Cardiac muscle cell (in vitro differentiated cells and primary cell): ENCODE results near the gene BMP4. TPM values are rescaled to one million over a fixed set of nuclear protein-coding genes. Genes with fewer than 3 reads are reported as not detected.

ENCODE experiments used
- DNase-seq, 2 donors: peaks; one replicate each; pipeline versions ENCODE4 v3.0.0 to v3.0.0-alpha.2; 2010 to 2017; ENCODE audit warnings: low read depth in 1 of 2, low spot score in 1 of 2
- H3K27ac ChIP-seq: fragments of 200-600 bp; sonication (generic); 2 replicates; pipeline ENCODE4 v1.5.1; 2016
- H3K27me3 ChIP-seq: fragments of 200-600 bp; sonication (generic); 2 replicates; pipeline ENCODE4 v1.6.0; 2016; ENCODE audit warnings: control low read depth
- H3K36me3 ChIP-seq: fragments of 200-600 bp; sonication (generic); 2 replicates; pipeline ENCODE4 v1.5.1; 2016; ENCODE audit warnings: control low read depth
- H3K4me1 ChIP-seq: fragments of 200-600 bp; sonication (generic); 2 replicates; pipeline ENCODE4 v1.8.1; 2017; ENCODE audit warnings: low read depth, mild to moderate bottlenecking, mixed run types
- H3K4me3 ChIP-seq: fragments of 200-600 bp; sonication (generic); 2 replicates; pipeline ENCODE4 v1.5.1; 2016; ENCODE audit warnings: mild to moderate bottlenecking
- H3K9me3 ChIP-seq: fragments of 200-600 bp; sonication (generic); 2 replicates; pipeline ENCODE4 v1.5.1; 2017; ENCODE audit warnings: low read depth, mild to moderate bottlenecking, control low read depth
- polyA plus RNA-seq: library from polyadenylated mRNA; unstranded; fragments of >200 nt; fragmentation: Nextera tagmentation; extraction: Ambion mirVana; gene quantifications from 2 replicates; pipeline ENCODE4 v1.2.1, GENCODE V29; 2016
- total RNA-seq: library from RNA; depleted of rRNA; stranded (reverse); fragments of >200 nt; gene quantifications from 2 replicates; pipeline ENCODE4 v1.2.3, GENCODE V29; 2016
- TF ChIP-seq, protein P1 (sequence below): IDR thresholded peaks from 2 replicates; pipeline ENCODE4 v1.5.1; 2012; ENCODE audit warnings: low read depth, mild to moderate bottlenecking, low read length

Gene BMP4
- total and polyA plus RNA-seq, 2 experiments from 2014 or later, result 10.6 to 11.4 TPM

DNA sequence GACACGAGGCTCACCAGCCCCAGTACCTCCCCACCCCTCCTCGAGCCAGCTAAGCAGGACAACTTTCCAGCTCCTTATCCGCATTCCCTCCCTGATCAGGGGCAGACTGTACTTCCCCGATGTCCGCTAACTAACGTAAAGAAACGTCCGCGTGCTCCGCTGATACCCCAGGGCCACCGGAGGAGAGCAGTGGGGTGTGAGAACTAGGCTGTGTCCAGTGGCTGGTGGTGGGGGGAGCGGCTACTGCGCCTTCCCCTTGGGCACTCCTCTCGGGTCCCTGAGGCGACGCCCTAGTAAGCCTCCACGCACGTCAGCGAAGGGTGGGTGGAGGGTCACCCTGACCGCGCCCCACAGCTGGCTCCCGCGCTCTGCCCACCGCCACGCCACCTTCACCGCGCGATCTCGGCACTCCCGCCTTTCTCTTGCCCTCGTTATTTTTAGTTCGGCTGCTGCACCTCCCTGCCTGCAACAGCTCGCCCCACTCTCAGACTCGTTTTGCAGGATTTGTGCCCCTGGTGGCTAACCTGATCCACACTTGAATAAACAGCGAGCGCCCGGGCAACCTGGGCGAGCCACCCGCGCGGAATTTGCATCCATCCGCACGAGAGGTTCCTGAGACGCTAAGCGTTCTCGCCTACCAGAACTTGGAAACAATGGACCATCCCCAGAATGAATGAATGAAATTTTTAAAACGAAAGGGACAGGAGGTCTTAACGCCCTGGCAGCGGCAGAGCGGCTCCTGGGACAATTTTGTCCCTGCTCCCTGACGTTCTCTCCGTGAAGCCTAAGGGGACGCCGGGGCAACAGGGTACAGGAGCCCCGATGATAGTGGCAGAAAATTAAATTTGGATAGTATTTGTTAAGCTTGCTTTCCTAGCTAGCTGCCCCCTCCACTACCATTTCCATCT is 6.9 kb upstream of the BMP4 start:
- Histone ChIP-seq H3K4me3 (peak overlapping the region; percentile 24), H3K36me3 (no peaks in the 10 kb centered on the region), H3K27ac (no peak overlapping the region), H3K27me3 (peaks cover 54% of the 10 kb centered on the region), H3K4me1 (no peaks in the 10 kb centered on the region), H3K9me3 (no peaks in the 10 kb centered on the region)
- TF ChIP-seq, protein P1, sequence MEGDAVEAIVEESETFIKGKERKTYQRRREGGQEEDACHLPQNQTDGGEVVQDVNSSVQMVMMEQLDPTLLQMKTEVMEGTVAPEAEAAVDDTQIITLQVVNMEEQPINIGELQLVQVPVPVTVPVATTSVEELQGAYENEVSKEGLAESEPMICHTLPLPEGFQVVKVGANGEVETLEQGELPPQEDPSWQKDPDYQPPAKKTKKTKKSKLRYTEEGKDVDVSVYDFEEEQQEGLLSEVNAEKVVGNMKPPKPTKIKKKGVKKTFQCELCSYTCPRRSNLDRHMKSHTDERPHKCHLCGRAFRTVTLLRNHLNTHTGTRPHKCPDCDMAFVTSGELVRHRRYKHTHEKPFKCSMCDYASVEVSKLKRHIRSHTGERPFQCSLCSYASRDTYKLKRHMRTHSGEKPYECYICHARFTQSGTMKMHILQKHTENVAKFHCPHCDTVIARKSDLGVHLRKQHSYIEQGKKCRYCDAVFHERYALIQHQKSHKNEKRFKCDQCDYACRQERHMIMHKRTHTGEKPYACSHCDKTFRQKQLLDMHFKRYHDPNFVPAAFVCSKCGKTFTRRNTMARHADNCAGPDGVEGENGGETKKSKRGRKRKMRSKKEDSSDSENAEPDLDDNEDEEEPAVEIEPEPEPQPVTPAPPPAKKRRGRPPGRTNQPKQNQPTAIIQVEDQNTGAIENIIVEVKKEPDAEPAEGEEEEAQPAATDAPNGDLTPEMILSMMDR, result peak; percentile 47
- DNase-seq, result peak; percentile 50 to 65

DNA sequence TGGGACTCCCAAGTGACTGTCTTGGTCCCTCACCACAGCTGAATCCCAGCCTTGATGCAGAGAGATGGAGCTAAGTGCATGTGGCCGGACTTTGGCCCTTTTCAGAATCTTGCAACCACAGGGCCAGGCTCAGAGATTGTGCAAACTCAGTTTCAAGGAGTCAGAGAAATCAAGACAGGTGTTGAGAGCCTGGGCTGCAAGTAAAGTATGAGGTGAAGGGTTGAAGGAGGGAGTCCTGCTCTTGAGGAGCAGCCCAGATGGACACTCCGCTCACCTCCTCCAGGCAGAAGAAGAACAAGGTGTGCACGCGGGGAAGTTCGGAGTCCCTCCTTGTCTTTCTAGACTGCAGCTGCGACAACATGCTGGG is 6.3 kb upstream of the BMP4 start:
- peaks cover 54% of the 10 kb centered on the region for H3K27me3 ChIP-seq
- no peak overlapping the region for H3K4me3 ChIP-seq

DNA sequence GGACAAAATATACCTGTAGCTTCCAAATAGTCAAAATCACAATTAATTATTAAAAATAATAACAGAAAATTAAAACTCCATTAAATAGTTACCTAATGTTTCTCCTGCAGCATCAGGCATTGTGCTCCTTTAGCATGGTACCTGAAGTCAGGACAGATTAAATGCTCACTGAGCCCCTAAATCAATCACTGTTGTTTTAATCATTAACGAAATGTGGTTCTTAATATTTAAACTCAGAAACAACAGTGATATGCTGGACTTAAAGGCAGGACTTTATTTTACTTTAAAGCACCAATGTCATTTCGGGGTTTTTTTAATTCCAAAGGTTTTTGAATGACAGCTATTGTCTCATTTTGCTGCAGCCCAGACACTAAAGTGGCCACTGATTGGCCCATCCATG is 2.0 kb upstream of the BMP4 start:
- DNase-seq, result no peak
- no peaks in the 10 kb centered on the region for H3K9me3 ChIP-seq
- no peaks in the 10 kb centered on the region for H3K36me3 ChIP-seq
- TF ChIP-seq, protein P1, result no peak
- no peak overlapping the region for H3K4me3 ChIP-seq
- H3K27ac ChIP-seq, result no peak overlapping the region
- H3K4me1 ChIP-seq, result no peaks in the 10 kb centered on the region
- peaks cover 77% of the 10 kb centered on the region for H3K27me3 ChIP-seq

More for the DNA sequence above, 6.3 kb upstream of the BMP4 start:
- DNase-seq, result no peak
- Histone ChIP-seq H3K4me1 (no peaks in the 10 kb centered on the region), H3K36me3 (no peaks in the 10 kb centered on the region), H3K27ac (no peak overlapping the region), H3K9me3 (no peaks in the 10 kb centered on the region)
- TF ChIP-seq, protein P1, result no peak

DNA sequence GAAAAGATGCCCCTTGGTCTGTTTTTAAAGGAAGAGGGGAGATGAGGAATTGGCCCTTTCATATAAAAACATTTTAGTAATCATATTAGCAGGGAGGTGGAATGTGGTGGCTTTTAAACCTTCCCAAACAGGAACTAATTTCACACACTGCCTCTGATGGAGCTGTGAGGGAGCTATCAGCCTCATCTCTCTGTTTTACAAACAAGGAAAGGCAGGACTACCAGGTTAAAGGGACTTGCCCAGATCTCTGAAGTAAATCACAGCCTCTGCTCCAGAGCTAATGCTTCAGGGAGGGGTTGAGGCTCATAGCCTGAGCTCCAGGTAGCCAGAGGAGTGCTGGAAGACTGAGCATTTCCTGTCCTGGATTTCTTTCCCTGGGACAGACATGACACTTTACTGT is 1.1 kb upstream of the BMP4 start:
- H3K9me3 ChIP-seq, result no peaks in the 10 kb centered on the region
- H3K4me1 ChIP-seq, result no peaks in the 10 kb centered on the region
- H3K27ac ChIP-seq, result no peak overlapping the region
- no peaks in the 10 kb centered on the region for H3K36me3 ChIP-seq
- no peak for DNase-seq
- TF ChIP-seq, protein P1, result no peak
- H3K27me3 ChIP-seq, result peaks cover 68% of the 10 kb centered on the region
- no peak overlapping the region for H3K4me3 ChIP-seq

DNA sequence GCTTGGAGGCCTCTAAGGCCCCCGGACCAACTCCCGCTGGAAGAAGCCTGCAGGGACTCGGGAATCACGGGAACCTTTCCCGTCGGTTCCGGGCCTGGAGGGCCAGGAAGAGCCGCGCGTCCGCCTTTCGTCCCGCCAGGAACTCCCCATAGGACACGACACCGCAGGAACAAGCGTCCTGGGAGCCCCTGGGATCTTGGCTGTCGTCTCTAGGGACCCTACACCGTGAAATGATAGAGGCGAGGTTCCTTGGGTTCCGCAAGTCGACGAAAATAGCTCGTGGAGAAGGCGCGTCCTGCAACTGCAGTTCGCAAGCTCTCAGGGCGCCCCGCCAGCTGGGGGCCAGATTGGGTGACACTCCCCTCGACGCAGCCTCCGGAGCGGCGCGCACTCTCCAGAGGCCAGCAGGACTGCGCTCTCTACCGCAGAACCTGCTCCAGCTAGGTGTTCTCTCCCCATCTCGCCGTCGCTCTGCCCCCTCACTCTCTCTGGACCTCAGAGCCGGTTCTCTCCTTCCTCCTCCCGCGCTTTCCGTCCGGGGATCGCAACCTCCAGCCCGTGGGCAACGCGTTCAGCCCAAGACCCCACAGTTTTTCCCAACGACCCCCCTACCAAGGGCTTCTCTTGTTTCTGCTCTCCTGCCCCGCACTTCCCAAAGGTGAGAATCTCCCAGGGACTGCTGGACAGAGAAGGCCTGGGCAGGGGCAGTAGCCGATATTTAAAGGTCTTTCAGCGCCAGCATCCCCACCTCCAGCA is 776 bp downstream of the BMP4 start:
- TF ChIP-seq, protein P1, result no peak
- Histone ChIP-seq H3K27ac (no peak overlapping the region), H3K36me3 (no peaks in the 10 kb centered on the region), H3K9me3 (no peaks in the 10 kb centered on the region), H3K4me1 (no peaks in the 10 kb centered on the region), H3K4me3 (peak overlapping the region; percentile 63), H3K27me3 (peaks cover 59% of the 10 kb centered on the region)
- peak; percentile 28 to 45 for DNase-seq
